ENCODE measurements around the gene HIVEP1.

DNA sequence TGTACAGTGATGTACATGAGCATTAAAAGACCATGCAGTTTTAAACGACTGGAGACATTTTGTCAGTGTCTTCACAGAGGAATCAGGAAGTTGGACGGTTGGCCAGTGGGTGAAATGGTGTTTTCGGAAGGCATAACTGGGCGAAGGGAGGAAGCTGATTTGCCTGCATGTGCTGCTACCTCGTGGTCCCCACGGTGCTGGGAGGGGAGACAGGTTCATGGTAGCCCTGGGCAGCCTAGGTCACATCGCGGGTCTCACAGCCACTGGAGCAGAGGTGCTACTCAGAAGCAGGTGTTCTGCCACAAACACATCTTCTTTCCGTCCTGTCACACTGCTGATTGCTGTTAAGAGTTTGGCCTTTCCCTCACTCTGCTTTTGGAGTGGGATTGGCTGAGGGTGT, 35.2 kb downstream of the HIVEP1 start:
- TF ChIP-seq, protein P1, sequence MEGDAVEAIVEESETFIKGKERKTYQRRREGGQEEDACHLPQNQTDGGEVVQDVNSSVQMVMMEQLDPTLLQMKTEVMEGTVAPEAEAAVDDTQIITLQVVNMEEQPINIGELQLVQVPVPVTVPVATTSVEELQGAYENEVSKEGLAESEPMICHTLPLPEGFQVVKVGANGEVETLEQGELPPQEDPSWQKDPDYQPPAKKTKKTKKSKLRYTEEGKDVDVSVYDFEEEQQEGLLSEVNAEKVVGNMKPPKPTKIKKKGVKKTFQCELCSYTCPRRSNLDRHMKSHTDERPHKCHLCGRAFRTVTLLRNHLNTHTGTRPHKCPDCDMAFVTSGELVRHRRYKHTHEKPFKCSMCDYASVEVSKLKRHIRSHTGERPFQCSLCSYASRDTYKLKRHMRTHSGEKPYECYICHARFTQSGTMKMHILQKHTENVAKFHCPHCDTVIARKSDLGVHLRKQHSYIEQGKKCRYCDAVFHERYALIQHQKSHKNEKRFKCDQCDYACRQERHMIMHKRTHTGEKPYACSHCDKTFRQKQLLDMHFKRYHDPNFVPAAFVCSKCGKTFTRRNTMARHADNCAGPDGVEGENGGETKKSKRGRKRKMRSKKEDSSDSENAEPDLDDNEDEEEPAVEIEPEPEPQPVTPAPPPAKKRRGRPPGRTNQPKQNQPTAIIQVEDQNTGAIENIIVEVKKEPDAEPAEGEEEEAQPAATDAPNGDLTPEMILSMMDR (IDR thresholded peaks at IDR 0.05) = no peak
- no peak for TF ChIP-seq EP300 (IDR thresholded peaks at IDR 0.05)
- no peak for TF ChIP-seq POLR2A (IDR thresholded peaks at IDR 0.05)
